ENCODE data around the gene NCOA1.

DNA sequence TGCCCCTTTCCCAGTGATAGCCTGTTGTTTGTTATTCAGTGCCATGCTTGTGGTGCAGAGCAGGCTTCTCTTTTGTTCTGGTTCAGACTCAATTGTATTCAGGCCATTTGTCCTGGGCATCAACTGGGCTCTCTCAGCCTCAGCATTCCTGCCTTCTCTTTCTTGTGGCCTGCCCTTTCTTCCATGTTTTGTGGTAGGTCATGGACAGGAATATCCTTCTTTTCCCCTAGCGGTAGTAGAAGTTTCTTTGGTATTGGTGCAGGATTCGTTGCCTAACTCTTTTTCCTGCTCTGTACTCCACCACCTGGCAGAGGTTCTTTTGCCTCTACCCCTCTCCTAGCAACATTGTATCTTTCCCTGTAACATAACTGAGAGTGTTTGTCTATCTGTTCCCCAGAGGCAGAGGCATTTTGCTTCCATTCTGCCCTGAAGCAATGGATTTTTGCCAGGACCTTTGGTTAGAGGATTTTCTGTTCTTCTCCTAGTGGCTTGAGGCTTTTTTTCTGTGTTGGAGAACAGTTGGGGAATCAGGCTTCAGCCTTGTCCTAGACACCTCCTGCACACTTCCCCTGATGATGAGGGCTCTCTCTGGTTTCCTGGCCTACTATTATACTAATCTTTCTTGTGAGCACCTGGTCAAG lies 68.5 kb downstream of the NCOA1 start:
- TF ChIP-seq, protein P1, sequence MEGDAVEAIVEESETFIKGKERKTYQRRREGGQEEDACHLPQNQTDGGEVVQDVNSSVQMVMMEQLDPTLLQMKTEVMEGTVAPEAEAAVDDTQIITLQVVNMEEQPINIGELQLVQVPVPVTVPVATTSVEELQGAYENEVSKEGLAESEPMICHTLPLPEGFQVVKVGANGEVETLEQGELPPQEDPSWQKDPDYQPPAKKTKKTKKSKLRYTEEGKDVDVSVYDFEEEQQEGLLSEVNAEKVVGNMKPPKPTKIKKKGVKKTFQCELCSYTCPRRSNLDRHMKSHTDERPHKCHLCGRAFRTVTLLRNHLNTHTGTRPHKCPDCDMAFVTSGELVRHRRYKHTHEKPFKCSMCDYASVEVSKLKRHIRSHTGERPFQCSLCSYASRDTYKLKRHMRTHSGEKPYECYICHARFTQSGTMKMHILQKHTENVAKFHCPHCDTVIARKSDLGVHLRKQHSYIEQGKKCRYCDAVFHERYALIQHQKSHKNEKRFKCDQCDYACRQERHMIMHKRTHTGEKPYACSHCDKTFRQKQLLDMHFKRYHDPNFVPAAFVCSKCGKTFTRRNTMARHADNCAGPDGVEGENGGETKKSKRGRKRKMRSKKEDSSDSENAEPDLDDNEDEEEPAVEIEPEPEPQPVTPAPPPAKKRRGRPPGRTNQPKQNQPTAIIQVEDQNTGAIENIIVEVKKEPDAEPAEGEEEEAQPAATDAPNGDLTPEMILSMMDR (tag by site-specific recombination; IDR thresholded peaks at IDR 0.05) = no peak
- TF ChIP-seq ZFP3 (tag by site-specific recombination; IDR thresholded peaks at IDR 0.05; ENCODE audit: low read depth) (no peak), ZNF324 (tag by site-specific recombination; IDR thresholded peaks at IDR 0.05) (no peak), ZNF670 (tag by site-specific recombination; IDR thresholded peaks at IDR 0.05; ENCODE audit: low read depth) (no peak), TCF7L2 (IDR thresholded peaks at IDR 0.05; ENCODE audit: borderline replicate concordance, low read depth, low read length) (no peak), ZNF529 (tag by site-specific recombination; IDR thresholded peaks at IDR 0.05; ENCODE audit: insufficient replicate concordance) (no peak), ZNF654 (tag by site-specific recombination; IDR thresholded peaks at IDR 0.05; ENCODE audit: low read depth) (no peak), ZNF19 (tag by site-specific recombination; IDR thresholded peaks at IDR 0.05; ENCODE audit: low read depth) (no peak), ZNF24 (tag by site-specific recombination; IDR thresholded peaks at IDR 0.05) (no peak), ZNF416 (tag by site-specific recombination; IDR thresholded peaks at IDR 0.05) (no peak)
- TF ChIP-seq, protein P2, sequence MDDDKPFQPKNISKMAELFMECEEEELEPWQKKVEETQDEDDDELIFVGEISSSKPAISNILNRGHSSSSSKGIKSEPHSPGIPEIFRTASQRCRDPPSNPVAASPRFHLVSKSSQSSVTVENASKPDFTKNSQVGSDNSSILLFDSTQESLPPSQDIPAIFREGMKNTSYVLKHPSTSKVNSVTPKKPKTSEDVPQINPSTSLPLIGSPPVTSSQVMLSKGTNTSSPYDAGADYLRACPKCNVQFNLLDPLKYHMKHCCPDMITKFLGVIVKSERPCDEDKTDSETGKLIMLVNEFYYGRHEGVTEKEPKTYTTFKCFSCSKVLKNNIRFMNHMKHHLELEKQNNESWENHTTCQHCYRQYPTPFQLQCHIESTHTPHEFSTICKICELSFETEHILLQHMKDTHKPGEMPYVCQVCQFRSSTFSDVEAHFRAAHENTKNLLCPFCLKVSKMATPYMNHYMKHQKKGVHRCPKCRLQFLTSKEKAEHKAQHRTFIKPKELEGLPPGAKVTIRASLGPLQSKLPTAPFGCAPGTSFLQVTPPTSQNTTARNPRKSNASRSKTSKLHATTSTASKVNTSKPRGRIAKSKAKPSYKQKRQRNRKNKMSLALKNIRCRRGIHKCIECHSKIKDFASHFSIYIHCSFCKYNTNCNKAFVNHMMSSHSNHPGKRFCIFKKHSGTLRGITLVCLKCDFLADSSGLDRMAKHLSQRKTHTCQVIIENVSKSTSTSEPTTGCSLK (tag by site-specific recombination; IDR thresholded peaks at IDR 0.05) = no peak
- TF ChIP-seq, protein P3, sequence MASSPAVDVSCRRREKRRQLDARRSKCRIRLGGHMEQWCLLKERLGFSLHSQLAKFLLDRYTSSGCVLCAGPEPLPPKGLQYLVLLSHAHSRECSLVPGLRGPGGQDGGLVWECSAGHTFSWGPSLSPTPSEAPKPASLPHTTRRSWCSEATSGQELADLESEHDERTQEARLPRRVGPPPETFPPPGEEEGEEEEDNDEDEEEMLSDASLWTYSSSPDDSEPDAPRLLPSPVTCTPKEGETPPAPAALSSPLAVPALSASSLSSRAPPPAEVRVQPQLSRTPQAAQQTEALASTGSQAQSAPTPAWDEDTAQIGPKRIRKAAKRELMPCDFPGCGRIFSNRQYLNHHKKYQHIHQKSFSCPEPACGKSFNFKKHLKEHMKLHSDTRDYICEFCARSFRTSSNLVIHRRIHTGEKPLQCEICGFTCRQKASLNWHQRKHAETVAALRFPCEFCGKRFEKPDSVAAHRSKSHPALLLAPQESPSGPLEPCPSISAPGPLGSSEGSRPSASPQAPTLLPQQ (tag by site-specific recombination; IDR thresholded peaks at IDR 0.05) = no peak
